Dermis microvascular lymphatic vessel endothelial cell (primary cell): ENCODE results near the gene LBP. TPM values are rescaled to one million over a fixed set of nuclear protein-coding genes. Genes with fewer than 3 reads are reported as not detected.
A peak's percentile ranks its signal among the peaks of the same experiment; 100 is the strongest.
"Not testable (repeated sequence)": the region's sequence is repeated elsewhere in the genome, so short reads cannot be mapped to it uniquely, and the experiment has no call there.

Source experiments
- DNase-seq, 2 donors: peaks; one replicate each; pipeline versions ENCODE4 v3.0.0 to v3.0.0-alpha.2; 2010; ENCODE audit warnings: low read depth in 2 of 2
- total RNA-seq: library from RNA; depleted of rRNA; stranded (reverse); fragments of >200 nt; gene quantifications from 2 replicates; pipeline ENCODE4 v1.2.1, GENCODE V29; 2014

Gene LBP
- total RNA-seq, 1 donor from 2014 or later, result under 0.01 TPM

- not testable (repeated sequence) for DNase-seq
Observed at GRCh38 chr20:38395751-38396395, 49.6 kb downstream of the LBP start.

- DNase-seq, result no peak
Observed at GRCh38 chr20:38402089-38402488, 55.8 kb downstream of the LBP start.

- no peak for DNase-seq
Observed at GRCh38 chr20:38402816-38403215, 56.5 kb downstream of the LBP start.

- DNase-seq, result no peak
Observed at GRCh38 chr20:38404016-38404415, 57.7 kb downstream of the LBP start.

- DNase-seq, result no peak
Observed at GRCh38 chr20:38405132-38405531, 58.9 kb downstream of the LBP start.

GRCh38 chr20:38406476-38406875 lies 60.2 kb downstream of the LBP start:
- no peak for DNase-seq

- no peak for DNase-seq
Observed at GRCh38 chr20:38407321-38407720, 61.0 kb downstream of the LBP start.

- not testable (repeated sequence) for DNase-seq
Observed at GRCh38 chr20:38407822-38408221, 61.5 kb downstream of the LBP start.

- no peak for DNase-seq
Observed at GRCh38 chr20:38412877-38413577, 66.7 kb downstream of the LBP start.

GRCh38 chr20:38414769-38415450 lies 68.6 kb downstream of the LBP start:
- no peak for DNase-seq

- peak in 1 of 2 donors; percentile 73 for DNase-seq
Observed at GRCh38 chr20:38418509-38419204, 72.4 kb downstream of the LBP start.

GRCh38 chr20:38420388-38421085 lies 74.3 kb downstream of the LBP start:
- DNase-seq, result no peak

- no peak for DNase-seq
Observed at GRCh38 chr20:38421915-38422314, 75.6 kb downstream of the LBP start.

- no peak for DNase-seq
Observed at GRCh38 chr20:38423541-38423940, 77.3 kb downstream of the LBP start.

GRCh38 chr20:38424401-38424800 lies 78.1 kb downstream of the LBP start:
- DNase-seq, result no peak

GRCh38 chr20:38426006-38426897 lies 80.0 kb downstream of the LBP start:
- peak in 1 of 2 donors; percentile 64 for DNase-seq
